K562 (cell line): Measurements from ENCODE around the gene SPTLC2. TPM values are rescaled to one million over a fixed set of nuclear protein-coding genes. Genes with fewer than 3 reads are reported as not detected.
A peak's percentile ranks its signal among the peaks of the same experiment; 100 is the strongest.

Experiments used
- CTCFL ChIP-seq: IDR thresholded peaks from 2 replicates; pipeline ENCODE4 v1.6.1; 2011; ENCODE audit warnings: borderline replicate concordance, low read depth, mild to moderate bottlenecking, moderate library complexity, low read length; ENCODE audit not compliant: insufficient read depth, poor library complexity, severe bottlenecking
- DDX20 ChIP-seq: fragments of 450-650 bp; IDR thresholded peaks from 2 replicates; pipeline ENCODE4 v1.6.1; 2016; ENCODE audit warnings: missing genetic modification characterization, low read depth, mild to moderate bottlenecking, missing compliant biosample characterization, moderate library complexity
- FOXK2 ChIP-seq, 2 experiments: fragments of 450-650 bp; IDR thresholded peaks in 1 of 2; conservative IDR thresholded peaks in 1 of 2; 2 replicates each; pipeline ENCODE4 v1.6.1; 2016; ENCODE audit warnings: low read depth in 2 of 2, mild to moderate bottlenecking in 1 of 2
- HDAC8 ChIP-seq: fragments of 450-650 bp; IDR thresholded peaks from 2 replicates; pipeline ENCODE4 v1.6.1; 2016; ENCODE audit warnings: mild to moderate bottlenecking, missing genetic modification characterization, moderate library complexity, missing compliant biosample characterization
- MAFF ChIP-seq: IDR thresholded peaks from 2 replicates; pipeline ENCODE4 v1.6.1; 2012; ENCODE audit warnings: low read length, improper control_type of control experiment
- SAP30 ChIP-seq: fragments of 200-600 bp; sonication (generic); IDR thresholded peaks from 2 replicates; pipeline ENCODE4 v1.6.1; 2012; ENCODE audit warnings: borderline replicate concordance, low read depth, mild to moderate bottlenecking, moderate library complexity, low read length, control low read depth, inconsistent platforms; ENCODE audit not compliant: insufficient read depth, poor library complexity, severe bottlenecking
- SOX6 ChIP-seq: fragments of 450-650 bp; IDR thresholded peaks from 2 replicates; pipeline ENCODE4 v1.6.1; 2014; ENCODE audit warnings: mild to moderate bottlenecking
- SRF ChIP-seq, 2 experiments: fragments of 250-450, 450-650 bp in 1 of 2; sonication (Bioruptor Pico) in 1 of 2; sonication (generic) in 1 of 2; formaldehyde crosslinking; IDR thresholded peaks; 2 replicates each; pipeline versions ENCODE4 v1.5.0 to v1.5.1; 2020 to 2022; ENCODE audit warnings: mild to moderate bottlenecking in 1 of 2, missing genetic modification reagents in 1 of 2
- SRSF1 ChIP-seq: fragments of 200-400 bp; formaldehyde crosslinking; IDR thresholded peaks from 2 replicates; pipeline ENCODE4 v1.6.1; 2017; ENCODE audit warnings: mild to moderate bottlenecking, low read depth, low read length, moderate library complexity
- TAF15 ChIP-seq: fragments of 200-400 bp; formaldehyde crosslinking; IDR thresholded peaks from 2 replicates; pipeline ENCODE4 v1.6.1; 2017; ENCODE audit warnings: mild to moderate bottlenecking, low read depth, low read length, moderate library complexity
- TFAM ChIP-seq: fragments of 250-450 bp; sonication (Bioruptor Pico); conservative IDR thresholded peaks from 2 replicates; pipeline ENCODE4 v1.5.0; 2021; ENCODE audit warnings: mild to moderate bottlenecking, moderate library complexity
- ZBTB33 ChIP-seq: sonication (generic); formaldehyde crosslinking; IDR thresholded peaks from 2 replicates; pipeline ENCODE4 v1.8.1; 2023; ENCODE audit warnings: mild to moderate bottlenecking, missing genetic modification reagents
- ZNF212 ChIP-seq: fragments of 450-650 bp; formaldehyde crosslinking; IDR thresholded peaks from 2 replicates; pipeline ENCODE4 v1.4.0; 2020; ENCODE audit warnings: mild to moderate bottlenecking
- ZNF507 ChIP-seq: conservative IDR thresholded peaks from 2 replicates; pipeline ENCODE4 v1.6.1; 2017; ENCODE audit warnings: missing genetic modification characterization, missing compliant biosample characterization
- ZSCAN29 ChIP-seq: fragments of 450-650 bp; IDR thresholded peaks from 2 replicates; pipeline ENCODE4 v1.6.1; 2017
- polyA plus RNA-seq, 8 experiments: library from polyadenylated mRNA; depleted of rRNA in 4 of 8; stranded (reverse) in 5 of 8; unstranded in 3 of 8; fragments of >200 nt; fragmentation: Nextera tagmentation in 2 of 8; fragmentation: Illumina TruSeq in 1 of 8; extraction: Ambion mirVana in 2 of 8; extraction: Trizol in 1 of 8; gene quantifications; 2 replicates each; pipeline versions ENCODE4 v1.2.1 to v1.2.3, GENCODE V29; 2011 to 2014; ENCODE audit warnings: inconsistent platforms in 1 of 8, missing spikeins in 1 of 8
- total RNA-seq, 7 experiments: library from RNA; depleted of rRNA in 6 of 7; stranded (reverse); fragments of >200 nt in 6 of 7; fragmentation: Illumina TruSeq in 2 of 7; extraction: Trizol in 2 of 7; gene quantifications; 2 replicates each; pipeline versions ENCODE4 v1.2.1 to v1.2.3, GENCODE V29; 2011 to 2021; ENCODE audit warnings: low replicate concordance in 1 of 7
- TF ChIP-seq, protein P1 (sequence below), 2 experiments: fragments of 450-650 bp; conservative IDR thresholded peaks; 2 replicates each; pipeline ENCODE4 v1.6.1; 2017; ENCODE audit warnings: mild to moderate bottlenecking in 2 of 2, moderate library complexity in 2 of 2
- TF ChIP-seq, protein P2 (sequence below): fragments of 200-800 bp; sonication (Bioruptor generic); IDR thresholded peaks from 2 replicates; pipeline ENCODE4 v1.6.1; 2017; ENCODE audit warnings: missing genetic modification characterization, missing compliant biosample characterization

The SPTLC2 gene
- total and polyA plus RNA-seq, 9 of the 15 experiments (the other 6 are each of a cell fraction or from before 2014, with no cell fraction given) = 4.5 to 30.4 (median 14.0) TPM

- TF ChIP-seq DDX20 (tag) = no peak
- TF ChIP-seq TFAM (CRISPR knock-in tag) = no peak
- no peak for TF ChIP-seq SRSF1
- TF ChIP-seq FOXK2 (conservative IDR thresholded peaks at IDR 0.05 in 1 of 2, IDR thresholded peaks at IDR 0.05 in 1 of 2; ENCODE audit: low read depth in 2 of 2) = peak in 1 of 2 experiments; percentile 27; a peak in 1 of 4 replicates
- TF ChIP-seq ZSCAN29 = no peak
- TF ChIP-seq, protein P1, sequence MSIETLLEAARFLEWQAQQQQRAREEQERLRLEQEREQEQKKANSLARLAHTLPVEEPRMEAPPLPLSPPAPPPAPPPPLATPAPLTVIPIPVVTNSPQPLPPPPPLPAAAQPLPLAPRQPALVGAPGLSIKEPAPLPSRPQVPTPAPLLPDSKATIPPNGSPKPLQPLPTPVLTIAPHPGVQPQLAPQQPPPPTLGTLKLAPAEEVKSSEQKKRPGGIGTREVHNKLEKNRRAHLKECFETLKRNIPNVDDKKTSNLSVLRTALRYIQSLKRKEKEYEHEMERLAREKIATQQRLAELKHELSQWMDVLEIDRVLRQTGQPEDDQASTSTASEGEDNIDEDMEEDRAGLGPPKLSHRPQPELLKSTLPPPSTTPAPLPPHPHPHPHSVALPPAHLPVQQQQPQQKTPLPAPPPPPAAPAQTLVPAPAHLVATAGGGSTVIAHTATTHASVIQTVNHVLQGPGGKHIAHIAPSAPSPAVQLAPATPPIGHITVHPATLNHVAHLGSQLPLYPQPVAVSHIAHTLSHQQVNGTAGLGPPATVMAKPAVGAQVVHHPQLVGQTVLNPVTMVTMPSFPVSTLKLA (conservative IDR thresholded peaks at IDR 0.05) = peak; percentile 70 to 72
- TF ChIP-seq, protein P2, sequence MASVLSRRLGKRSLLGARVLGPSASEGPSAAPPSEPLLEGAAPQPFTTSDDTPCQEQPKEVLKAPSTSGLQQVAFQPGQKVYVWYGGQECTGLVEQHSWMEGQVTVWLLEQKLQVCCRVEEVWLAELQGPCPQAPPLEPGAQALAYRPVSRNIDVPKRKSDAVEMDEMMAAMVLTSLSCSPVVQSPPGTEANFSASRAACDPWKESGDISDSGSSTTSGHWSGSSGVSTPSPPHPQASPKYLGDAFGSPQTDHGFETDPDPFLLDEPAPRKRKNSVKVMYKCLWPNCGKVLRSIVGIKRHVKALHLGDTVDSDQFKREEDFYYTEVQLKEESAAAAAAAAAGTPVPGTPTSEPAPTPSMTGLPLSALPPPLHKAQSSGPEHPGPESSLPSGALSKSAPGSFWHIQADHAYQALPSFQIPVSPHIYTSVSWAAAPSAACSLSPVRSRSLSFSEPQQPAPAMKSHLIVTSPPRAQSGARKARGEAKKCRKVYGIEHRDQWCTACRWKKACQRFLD = no peak
- no peak for TF ChIP-seq MAFF
- TF ChIP-seq ZBTB33 (CRISPR knock-in tag) = no peak
- TF ChIP-seq SAP30 = no peak
- no peak for TF ChIP-seq HDAC8 (tag)
- TF ChIP-seq ZNF212 (CRISPR knock-in tag) = no peak
- TF ChIP-seq TAF15 = no peak
- peak; percentile 70 for TF ChIP-seq SOX6
- TF ChIP-seq ZNF507 (tag) = no peak
- no peak for TF ChIP-seq CTCFL
- no peak for TF ChIP-seq SRF (CRISPR knock-in tag; IDR thresholded peaks at IDR 0.05)
Measured at GRCh38 chr14:77603654-77604255, 12.7 kb downstream of the SPTLC2 start (continued).
